ENCODE data around the gene CIC.

The CIC gene

DNA sequence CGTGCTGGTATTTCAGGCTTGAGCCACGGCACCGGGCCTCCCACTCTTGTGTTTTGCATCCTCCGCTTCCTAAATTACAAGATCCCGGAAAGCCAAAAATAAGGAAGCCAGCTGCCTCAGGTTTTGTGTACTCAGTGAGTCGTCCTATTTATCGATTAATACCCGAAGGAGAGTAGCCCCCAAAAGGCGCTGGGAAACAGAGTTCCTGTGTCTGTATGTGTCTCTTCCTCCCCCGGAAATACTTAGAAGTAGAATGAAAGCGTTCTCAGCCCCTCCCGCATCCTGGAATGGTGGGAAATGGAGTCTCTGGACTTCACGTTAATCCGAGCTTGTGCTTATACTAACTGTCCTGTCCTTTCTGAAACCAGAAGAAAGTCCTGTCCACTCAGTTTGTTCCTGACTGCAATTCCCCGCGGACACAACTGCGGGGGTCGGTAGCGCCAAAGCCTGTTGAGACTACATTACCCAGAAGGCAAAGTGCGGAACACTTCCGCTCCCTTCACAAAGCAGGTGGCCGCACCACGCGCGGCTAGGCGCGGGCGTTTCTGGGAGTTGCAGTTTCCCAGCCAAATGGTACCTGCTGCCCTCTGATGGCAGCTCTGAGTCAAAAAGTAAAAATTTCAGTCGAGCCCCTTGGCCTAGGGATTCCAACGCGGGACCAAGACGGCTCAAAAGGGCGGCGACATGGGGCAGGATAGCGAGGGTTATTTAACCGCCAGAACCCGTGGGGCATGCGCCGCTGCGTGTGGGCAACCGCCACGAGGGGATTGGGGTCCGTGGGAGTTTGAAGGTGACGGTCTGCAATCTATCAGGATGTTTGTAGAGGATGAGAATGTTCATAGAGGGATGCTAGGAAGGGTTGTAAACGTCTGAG is 24.5 kb upstream of the CIC start:
- DNase-seq: peak; percentile 95

DNA sequence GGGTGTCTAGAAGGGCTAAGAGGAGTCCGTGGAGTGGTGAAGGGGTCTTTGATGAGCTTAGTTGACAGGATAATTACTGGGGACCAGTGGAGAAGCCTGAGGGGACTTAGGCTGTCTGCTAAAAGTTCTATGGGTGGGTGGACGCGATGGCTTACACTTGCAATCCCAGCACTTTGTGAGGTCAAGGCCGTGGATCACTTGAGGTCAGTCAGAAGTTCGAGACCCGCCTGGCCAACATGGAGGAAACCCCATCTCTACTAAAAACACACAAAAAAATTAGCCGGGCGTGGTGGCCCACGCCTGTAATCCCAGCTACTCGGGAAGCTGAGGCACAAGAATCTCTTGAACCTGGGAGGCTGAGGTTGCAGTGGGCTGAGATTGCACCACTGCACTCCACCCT is 23.8 kb upstream of the CIC start:
- DNase-seq: no peak

DNA sequence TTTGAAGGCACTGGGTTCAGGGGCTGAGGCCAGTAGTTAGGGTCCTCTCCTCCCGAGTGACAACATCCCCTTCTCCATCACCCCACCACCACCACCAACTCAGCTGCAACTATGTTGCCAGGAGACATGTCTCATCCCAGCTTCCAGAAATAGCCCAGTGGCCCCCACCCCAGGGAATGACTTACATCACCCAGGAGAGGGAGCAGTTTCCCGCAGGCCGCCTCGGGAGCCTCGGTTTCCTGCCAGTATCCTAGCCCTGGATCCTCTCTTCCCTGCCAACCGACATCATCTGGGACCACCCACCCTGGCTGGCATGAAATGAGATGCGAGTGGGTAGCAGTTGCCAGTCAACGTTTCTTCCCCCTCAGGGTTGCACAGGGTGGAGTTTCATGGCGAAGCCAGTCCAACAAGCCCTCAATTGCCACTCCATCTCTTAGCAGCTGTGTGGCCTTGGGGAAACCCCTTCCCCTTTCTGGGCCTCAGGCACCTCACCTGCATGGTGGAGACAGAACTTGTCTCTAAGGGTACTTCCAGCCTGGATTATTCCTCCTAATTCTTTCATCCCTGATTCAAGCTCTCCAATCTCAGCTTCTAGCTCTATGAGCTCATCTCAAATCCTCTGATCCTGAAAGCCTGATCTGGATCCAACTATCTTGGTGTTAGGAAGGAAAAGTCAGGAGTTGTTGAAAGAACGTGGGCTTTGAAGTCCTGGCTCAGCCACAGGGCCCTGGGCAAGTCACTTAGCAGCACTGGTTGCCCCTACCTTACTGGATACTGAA is 22.7 kb upstream of the CIC start:
- peak; percentile 88 for DNase-seq

DNA sequence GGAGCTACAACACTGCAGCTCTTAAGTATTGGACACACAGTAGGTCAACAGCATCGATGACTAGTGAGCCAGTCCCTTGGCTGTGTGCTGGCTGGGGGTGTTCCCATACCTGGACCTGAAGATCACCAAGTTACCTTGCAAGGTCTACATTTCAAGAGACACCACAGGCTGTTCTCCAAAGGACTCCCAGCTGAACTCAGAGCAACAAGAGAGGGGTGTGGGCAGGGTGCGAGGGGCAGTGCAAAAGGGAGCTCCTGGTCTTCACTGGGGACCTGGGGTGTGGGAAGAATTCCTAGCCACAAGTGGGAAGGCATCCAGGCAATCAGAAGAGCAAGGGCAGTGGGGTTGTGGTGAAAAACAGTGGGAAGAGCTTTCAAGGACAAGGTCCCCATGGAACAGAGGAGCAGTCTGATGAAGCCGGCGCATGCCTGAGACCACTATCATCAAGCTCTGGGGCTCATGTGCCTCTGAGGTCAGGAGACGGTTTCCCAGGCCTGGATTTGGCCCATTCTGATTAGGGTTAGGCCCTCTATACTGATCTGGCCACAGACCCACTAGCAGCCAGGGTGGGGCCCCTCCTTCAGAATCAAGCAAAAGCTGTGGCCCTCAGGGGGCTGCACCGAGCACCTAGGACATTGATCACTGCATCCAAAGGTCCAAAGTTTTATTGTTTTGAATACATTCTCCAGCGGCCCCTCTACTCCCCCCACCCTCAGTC is 22.0 kb upstream of the CIC start:
- DNase-seq: peak; percentile 78

DNA sequence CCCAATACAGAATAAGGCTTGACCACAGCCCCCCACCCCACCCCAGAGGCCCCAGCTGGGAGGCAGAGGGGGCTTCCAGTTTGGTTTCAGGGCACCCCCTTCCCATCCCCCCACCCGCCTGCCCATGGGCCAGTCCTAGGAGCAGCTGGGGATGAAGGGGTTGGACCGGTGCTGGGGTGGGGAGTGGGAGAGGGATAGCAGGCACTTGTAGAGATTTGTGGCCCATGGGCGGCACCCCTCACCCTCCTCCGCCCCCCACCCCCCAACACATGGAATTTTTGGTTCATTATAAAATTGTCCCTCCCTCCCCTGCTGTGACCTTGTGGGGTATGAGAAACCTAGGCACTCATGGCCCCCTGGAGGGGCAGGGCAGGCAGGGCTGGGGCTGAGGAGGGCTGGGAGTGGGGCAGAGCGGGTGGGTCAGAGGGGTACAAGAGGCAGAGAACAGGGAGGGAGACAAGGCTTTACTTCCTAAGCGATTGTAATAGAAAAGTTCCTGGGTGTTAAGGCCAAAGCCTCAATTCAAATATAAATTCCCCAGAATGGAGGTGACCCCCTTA is 21.3 kb upstream of the CIC start:
- no peak for DNase-seq

DNA sequence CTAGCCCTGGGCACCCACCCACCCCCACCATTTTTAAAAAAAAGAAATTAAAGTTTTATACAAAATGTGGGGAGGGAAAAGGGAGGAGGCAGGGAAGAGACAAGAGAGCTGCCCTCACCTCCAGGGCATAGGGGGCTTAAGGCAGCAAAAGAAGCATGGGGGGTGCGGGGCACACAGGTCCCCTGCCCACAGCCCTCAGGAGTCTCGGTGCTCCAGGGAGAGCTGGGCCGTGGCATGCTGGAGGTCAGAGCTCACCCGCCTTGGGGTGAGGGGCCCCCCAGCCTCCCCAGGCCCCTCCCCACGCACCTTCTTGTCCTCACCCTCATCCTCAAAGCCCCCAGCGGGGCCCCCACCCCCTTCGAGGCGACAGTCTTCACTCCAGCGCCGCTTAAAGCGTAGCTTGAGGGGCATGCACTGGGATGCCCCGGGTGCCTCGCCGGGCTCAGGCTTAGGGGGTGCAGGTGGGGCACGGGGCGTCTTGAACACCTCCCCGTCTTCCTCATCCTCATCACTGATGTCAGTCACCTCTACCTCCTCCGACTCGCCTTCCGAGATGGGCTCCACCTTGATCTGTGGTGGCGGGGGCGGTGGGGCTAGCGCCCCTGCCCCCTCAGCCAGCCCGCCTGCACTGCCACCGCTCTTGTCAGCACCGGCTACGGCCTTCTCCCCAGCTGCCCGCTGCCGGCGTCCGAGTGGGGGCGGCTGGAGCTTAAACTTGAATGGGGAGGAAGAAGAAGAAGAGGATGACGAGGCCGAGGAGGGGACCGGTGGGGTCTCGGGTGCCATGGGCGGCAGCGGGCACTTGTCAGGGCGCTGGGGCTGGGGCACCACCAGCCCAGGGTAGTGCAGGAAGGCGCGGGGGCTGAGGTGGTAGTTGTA is 20.5 kb upstream of the CIC start:
- no peak for DNase-seq

DNA sequence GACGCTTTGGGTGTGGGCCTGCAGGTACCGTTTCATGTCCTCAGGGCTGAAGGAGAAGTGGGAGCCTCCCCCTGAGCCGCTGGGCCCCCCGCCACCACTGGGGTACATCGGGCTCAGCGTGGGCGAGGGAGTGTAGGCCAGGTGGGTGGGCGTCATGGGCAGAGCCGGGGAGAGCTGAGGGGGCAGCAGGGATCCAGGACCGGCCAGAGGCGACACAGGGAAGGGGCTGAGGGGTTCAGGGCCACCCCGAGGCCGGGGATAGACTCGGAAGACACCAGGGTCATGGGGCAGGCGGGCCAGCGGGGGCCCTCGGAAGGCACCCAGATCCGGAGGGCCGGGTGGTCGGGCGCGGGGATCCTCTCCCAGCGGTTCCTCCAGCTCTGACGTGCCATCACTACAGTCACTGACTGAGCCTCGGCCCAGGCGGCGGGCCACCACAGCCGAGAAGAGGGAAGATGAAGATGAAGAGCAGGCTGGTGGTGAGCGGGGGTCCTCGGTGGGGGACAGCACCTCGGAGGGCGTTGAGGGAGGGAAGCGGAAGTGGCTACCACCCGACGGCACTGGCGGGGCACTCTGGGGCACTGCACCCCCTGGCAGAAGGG is 19.8 kb upstream of the CIC start:
- DNase-seq: no peak

DNA sequence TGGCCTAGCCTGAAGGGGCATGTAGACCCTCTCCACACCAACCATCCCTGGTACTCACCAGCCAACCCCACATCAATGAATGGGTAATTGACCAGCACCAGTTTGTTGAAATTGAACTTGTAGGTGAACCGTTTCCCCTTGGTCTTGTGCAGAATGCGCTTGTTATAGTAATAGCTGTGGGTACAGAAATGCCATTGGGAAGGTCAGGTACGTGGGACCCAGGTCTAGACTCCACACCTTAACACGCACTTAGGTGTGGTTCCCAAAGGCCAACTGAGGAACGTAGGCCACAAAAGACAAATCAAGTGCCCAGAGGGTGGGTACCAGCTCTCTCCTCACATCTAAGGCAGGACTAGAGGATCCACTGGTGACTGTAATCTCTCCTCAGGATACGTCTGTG is 19.3 kb upstream of the CIC start:
- DNase-seq: no peak

DNA sequence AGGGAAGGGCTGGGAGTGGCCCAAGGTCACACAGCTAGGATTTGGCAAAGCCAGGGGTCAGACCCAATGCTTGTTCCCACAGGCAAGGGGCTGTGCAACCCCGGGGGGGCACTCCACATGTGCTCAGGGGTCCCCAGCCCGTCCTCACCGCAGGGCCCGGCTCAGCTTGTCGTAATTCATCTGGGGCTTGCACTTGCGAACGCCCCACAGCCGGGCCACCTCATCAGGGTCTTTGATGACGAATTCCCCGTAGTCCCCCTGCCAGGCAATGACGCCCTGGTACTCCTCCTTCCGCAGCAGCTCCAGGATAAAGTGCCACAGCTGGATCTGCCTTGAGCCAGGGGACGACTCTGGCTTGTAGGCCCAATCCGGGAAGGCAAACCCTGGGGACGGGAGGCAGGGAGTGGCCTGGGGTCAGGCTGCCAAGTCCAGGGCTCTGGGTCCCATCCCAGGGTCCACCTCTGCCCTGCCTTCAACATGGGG is 18.8 kb upstream of the CIC start:
- DNase-seq: no peak

DNA sequence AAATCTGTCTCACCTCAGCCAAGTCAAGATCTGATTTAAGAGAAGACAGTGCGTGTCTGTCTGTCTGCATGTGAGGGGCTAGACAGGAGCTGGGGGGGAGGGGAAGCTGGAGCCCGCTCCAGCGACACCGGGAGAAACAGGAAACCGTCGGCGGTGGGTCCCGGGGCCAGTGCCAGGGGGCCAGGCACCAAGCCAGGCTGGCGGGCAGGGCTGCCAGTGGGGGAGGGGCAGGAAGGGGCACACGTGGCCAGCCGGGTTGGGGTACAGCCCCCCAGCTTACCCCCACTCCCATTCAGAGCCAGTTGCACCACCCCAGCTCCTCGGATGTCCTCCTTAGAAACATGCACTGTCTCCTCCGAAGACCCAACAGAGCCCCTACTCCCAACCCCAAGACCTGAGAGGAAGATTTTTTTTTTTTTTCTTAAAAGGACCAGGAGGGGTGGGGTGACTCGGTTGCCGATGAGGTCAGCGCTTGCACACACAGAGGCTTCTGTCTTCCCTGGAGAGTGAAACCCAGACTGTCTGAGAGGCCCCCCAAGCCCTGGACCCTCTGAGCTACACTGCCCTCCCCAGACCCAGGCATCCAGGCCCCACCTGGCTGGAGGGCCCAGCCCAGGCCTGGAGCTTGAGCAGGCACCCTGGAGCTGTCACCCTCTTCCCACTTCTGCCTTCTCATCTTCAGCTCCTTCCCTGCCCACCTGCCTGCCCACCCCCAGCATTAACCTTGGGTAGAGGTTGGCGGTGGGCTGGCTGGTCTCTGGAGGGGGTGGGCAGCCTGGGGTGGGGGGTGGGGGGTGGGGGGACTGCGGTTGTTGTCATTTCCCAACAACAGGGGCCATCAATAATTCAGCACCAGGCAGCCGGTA is 18.2 kb upstream of the CIC start:
- DNase-seq: peak; percentile 52

DNA sequence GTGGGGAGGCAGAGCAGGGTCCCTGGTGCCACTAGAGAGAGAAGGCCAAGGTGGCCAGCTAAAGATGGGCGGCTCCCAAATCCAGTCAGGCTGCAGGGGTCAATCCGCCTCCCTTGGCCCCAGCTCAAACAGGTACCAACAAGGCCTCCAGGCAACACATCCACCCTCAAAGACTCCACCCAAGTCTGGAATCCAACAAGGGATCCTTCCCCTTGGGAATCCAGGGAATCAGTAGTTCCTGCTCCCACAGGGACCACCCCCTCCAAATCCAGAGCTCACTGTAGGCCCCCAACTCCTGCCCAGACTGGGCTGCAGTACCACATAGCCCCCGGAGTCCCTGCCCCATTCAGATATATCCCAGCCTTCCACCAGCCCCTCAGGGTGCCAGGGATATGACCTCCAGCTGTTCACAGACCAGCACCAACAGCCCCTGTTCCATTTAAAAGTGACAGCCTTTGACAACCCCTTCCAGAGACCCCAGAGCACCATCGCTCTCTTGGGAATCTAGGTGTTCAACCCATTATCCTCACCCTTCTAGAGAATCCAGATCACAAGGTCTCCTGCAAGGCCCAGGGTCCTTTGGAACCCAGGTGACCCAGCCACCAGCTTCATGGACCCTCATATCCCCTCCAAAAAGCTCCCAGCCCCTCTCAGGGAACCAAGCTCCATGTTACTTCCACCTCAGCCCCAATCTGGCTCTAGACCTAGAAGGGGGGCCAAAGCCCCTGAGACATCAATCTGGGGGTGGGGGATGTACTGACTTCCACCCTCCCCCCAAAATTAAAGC is 17.3 kb upstream of the CIC start:
- DNase-seq: no peak

DNA sequence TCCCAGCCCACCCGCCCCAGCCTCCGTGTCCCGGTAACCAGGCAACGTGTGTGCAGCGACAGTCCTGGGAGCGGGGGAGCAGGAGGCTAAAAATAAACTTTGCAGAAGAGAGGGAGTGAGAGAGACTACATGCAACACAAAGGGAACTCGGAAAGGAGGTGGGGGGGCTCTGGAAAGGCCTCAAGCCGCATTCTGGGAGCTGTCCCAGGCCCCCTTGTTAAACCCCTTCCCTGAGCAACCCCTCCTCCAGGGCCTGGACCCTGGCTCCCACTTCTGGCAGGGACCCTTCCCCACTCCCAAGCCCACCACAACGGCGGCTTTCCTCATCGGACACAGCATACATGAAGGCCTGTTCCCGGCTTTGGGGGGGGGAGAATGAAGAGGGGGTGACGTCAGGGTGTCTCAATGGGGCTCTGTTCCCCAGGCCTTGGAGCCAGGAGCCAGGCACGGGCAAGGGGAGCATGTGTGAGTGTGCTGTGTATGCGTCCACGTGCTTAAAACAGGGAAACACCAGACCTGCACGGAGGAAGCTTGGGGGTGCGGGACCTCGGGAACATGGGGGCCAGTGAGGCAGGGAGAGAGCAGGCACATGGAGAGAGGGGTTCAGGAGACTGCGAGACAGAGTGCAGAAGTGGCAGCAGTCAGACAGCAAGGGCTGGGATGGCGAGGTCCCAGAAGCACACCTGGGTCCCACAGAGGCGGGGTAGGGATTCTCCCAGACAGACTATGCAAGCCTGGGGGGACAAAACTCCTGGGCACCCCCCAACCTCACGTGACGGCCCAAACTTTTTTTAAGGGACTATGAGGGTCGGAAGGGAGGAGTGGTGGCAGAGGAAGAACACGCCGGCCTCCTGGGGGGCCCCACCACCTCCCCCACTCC is 16.4 kb upstream of the CIC start:
- peak; percentile 47 for DNase-seq

DNA sequence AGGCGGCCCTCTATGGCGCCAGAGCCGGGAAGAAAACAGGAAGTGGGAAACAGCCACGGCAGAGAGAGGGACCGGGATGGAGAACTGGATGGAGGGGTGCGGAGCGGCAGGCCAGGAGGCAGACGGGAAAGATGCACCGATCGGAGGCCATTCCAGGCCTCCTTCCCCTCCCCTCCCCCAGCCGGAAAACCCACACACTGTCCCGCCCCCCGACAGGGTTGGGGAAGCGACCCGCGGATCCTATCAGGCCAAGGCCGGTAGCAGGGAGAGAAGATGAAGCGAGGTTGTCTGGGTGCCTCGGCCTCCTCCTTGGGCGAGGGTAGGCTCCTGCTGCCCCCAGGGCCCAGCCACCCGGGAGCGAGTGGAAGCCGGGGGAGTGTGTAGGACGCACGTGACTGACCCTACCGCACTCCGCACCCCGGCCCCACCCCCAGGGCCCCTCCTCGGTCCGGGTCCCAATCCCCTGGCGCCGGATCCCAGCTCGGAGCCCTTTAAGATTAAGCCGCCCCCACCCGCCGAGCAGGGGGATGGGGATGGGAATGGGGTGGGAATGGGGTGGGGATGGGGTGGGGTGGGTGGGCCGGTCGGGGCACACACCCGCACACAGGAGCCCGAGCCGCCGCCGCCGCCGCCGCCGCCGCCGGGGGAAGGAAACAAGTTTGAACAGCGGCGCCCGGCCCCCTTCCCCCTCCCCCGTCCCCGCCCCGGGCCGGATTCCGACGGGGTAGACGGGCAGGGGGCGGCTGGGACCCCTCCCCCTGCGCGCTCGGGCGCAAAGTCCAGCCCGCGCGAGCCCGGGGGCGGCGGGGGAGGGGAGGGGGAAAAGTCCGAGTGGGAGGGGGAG is 15.6 kb upstream of the CIC start:
- peak; percentile 64 for DNase-seq

DNA sequence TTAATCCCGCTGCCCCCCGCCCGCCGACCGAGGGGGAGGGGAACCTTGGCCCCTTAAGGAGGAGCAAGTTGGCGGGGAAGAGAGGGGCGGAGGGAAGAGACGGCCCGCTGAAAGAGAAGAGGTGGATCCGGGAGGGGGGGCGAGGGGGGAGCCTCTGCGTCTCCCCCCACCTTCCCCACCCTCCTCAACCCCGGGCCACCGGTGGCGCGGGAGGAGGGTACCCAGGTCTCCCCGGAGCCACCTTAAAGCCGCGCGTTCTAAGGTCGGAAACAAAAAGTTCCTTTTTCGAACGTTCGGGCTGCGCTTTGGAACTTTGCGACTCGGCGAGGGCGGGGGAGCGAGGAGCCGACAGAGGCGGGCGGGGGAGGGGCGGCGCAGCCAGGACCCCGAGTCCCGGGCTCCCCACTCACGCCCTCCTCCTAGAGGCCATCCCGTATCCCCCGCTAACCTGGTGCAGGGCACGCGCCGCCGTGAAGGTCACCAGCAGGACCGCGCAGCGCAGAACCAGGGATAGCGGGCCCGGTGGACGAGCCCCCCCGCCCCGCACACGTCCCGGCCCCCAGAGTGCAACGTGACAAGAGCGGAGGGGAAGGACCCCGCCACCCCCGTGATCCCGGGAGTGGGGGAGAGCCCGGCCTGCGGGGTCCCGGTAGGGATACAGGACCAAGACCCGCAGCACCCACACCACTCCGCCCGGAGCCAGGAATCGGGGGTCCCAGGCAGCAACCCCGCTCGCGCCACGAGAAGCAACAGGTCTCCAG is 14.8 kb upstream of the CIC start:
- DNase-seq: peak; percentile 69

DNA sequence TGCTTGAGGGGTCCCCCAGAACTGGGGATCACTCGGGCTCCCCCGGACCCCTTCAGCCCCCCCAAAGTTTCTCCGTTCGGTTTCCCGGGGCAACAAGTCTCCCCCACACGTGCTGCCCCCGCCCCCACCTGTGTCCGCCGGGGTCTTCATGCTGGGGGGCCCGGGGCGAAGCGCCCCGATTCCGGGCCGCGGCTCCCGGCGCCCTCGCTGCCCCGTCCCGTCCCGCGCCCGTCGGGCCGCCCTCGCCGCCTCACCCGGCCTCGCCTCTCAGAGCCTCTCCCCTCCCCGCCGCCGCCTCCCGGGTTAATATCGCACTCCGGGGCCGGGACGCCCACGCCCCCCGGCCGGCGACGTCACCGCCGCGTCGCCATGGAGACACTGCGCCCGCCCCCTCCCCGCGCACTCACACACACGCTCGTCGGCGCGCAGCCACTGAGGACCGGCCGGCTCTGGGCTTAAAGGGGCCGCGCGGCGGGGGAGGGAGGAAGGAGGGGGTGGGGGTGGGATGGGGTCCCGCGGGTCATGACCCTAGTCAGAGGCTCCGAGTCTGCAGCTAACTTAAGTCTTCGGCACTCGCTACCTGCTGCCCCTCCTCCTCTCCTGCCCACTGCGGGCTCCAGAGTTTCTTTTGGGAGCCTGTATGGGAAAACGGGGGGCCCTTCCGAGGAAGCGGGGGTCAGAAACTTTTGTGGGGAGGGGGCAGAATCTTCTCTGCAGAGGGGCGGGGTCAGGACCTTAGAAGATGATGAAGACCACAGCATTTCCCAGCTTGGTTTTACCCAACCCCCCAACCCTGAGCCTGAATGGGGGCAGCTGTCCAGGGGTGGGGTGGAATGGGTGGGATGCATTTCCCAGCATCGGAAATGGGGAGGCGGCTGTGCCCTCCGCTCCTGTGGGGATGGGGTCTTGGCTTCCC is 13.9 kb upstream of the CIC start, which contains the start of gene ERF:
ERF (minus strand) TSS at position 279 of the 916 bp plus-strand sequence; CDS start at position 150, 129 bp downstream.
- peak; percentile 92 for DNase-seq

Measured in fibroblast of skin of scalp (primary cell).